GM21619 (cell line): ENCODE data around the gene PIK3CD.
"Not testable (repeated sequence)": the region's sequence is repeated elsewhere in the genome, so short reads cannot be mapped to it uniquely, and the experiment has no call there.

ENCODE experiments used
- ATAC-seq: cut with Tn5 transposase; IDR thresholded peaks from one replicate; pipeline ENCODE4 v1.9.1; 2021; ENCODE audit not compliant: unreplicated experiment

Gene PIK3CD

DNA sequence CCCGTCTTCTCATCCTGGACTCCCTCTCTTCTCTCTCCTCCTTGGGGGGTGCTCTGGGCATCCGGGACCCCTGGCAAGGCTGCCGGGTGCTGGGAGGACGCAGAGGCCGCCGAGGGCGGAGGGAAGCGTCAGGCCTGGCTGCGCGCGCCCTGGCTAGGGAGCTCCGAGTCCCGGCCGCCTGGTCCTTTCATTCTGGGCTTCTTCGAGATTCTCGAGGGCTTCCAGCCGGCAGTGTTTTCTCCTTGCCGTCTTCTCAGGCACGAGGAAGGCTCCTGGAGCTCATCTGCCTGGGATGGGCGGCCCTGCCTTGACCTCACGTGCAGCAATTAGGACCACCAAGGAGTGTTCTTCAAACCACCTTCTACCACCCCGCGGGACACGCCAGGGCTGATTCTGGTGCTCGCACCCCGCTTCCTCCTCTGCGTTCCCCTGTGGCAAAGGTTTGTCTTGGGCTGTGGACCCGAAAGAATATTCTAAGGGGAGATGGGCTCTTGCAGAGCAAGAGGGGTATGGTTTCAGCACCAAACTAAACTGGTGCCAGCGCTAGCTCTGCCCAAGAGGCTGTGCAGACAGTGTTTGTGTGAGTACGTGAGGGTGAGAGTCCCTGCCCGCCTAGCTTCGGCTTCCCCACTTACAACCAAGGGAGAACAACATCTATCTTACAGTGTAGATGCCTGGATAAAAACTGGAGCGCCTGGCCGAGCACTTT lies 36.5 kb downstream of the PIK3CD start:
- ATAC-seq, result peak; percentile 2

DNA sequence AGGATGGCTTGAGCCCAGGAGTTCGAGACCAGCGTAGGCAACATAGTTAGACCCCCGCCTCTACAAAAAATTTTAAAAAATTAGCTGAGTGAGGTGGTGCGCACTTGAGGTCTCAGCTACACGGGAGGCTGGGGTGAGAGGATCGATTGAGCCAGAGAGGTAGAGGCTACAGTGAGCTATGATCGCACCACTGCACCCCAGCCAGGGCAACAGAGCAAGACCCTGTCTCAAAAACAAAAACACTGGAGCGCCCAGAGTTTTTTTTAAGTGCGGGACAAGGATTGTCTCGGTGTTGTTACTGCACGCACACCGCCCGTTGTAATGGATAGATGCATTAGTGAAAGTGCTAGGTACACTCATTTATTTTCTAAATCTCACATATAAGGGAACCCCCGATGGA lies 37.1 kb downstream of the PIK3CD start:
- no peak for ATAC-seq

DNA sequence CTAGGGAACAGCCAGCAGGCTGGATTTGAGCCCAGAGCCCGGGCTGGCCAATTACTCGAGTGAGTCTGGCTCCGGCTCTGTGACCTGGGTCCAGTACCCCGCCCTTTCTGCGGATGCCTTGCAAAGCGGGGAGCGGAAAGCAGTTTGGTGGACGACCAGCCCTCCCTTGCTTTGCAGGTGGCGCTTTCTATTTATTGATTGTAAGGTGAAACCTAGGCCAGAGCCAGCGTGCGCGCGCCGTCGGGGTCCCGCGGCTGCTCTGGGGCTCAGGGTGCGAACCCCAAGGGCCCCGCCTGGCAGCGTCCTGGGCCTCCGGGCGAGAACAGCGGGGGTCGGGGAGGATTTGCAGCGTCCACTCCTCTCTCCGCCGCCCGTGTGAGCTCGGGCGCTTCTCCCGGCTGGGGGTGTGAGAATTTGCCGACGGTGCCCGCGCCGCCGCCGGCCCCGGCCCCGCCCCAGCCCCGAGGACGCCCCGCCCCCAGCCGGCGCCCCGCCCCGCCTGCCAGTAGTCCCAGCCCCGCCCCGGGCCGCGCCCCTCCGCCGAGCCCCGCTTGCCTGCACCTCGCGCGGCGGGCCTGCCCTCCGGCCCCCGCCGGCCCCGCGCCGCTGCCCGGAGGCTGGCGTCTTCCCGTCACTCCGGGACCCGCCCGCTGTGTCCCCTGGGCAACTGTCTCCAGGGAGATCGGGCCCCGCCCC lies 37.6 kb downstream of the PIK3CD start:
- peak; percentile 46 for ATAC-seq

DNA sequence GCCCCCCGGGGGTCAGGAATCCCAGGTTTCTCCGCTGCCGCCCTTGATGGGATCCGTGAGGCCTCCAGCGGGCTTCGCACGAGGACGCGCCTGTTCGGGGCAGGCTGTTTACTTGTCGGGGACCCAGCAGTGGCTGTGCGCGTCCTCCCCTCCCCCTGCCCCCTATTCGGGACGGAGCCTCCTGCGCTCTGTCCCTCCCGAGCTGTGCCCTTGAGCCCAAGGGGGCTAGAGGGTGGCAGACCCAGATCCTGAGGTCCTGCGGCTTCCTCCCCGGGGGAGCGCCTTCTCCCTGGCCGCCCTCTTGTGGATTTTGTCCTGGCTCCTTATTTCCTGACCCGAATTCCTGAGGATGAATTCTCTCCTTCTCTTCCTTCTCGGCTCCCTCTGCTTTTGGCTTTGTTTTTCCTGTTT lies 38.4 kb downstream of the PIK3CD start:
- ATAC-seq, result no peak

DNA sequence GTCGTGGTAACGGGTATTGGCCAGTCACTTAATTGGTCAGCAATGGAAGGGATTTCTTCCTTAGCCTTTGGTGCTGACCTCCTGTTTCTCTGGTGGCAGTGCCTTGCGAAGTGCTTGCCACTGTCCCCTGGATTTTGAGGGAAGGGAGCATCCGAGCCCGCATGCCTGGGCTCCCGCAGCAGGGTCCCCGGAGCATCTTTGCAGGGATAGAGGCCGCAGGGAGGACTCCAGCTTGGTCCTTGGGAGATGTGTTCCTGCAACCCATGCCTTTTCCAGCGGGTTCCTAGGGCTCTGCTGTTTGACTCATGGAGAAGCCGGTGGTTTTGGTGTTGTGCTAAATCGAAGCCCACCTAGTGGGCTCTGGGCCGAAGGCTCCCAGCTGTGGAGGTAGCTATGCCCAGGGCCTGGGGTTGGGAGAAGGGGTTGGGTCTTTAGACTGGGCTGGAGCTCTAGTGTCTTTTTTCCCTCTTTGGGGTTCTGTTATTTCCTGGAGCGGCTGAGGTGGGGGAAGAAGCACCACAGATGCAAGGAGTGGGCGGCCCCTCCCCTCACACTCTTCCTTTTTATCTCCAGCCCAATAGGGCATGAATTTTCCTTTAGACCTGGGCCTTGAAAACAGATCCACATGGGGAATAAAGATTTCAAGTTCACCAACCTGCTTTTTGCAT lies 39.0 kb downstream of the PIK3CD start:
- no peak for ATAC-seq

- ATAC-seq, result no peak
Observed at GRCh38 chr1:9691108-9691445, 39.5 kb downstream of the PIK3CD start.

GRCh38 chr1:9691691-9692090 lies 40.2 kb downstream of the PIK3CD start:
- no peak for ATAC-seq

- ATAC-seq, result no peak
Observed at GRCh38 chr1:9696793-9697192, 45.3 kb downstream of the PIK3CD start.

DNA sequence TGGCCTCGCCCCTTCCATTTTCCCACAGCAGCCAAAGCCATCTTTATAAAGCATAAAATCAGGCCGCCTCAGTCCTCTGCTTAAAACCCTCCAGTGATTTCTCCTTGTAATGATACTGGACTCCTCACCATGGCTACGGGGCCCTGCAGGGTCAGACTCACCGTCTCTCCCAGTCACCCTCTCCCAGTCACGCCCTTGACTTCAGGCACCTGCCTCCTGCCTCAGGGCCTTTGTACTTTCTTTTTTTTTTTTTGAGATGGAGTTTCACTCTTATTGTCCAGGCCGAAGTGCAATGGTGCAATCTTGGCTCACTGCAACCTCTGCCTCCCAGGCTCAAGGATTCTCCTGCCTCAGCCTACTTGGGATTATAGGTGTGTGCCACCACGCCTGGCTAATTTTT lies 47.8 kb downstream of the PIK3CD start:
- no peak for ATAC-seq

DNA sequence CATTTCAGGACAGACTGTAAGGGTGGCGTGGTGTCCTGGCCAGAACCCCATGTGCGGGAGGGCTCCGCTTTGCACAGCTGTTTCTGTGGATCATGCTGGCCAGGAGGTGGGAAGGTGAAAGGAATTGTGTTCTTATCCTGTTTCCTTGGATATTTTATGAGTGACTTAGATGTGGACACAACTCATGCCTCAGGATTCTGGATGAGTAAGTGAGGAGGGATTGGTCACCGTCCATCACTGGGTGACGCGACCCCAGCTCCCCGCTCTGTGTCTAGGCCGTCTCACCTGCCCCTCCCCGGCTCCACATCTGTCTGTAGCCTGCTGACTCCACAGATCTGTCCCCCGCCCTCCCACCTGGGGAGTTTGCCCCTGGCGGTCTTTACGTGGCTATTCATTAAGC lies 48.8 kb downstream of the PIK3CD start:
- no peak for ATAC-seq

GRCh38 chr1:9701665-9702064 lies 50.1 kb downstream of the PIK3CD start:
- ATAC-seq, result no peak

- no peak for ATAC-seq
Observed at GRCh38 chr1:9703165-9703509, 51.6 kb downstream of the PIK3CD start.

- no peak for ATAC-seq
Observed at GRCh38 chr1:9703681-9704080, 52.1 kb downstream of the PIK3CD start.

GRCh38 chr1:9705337-9706093 lies 54.0 kb downstream of the PIK3CD start:
- ATAC-seq, result no peak

GRCh38 chr1:9706178-9706577 lies 54.6 kb downstream of the PIK3CD start:
- ATAC-seq, result no peak

- ATAC-seq, result no peak
Observed at GRCh38 chr1:9710037-9710436, 58.5 kb downstream of the PIK3CD start.

GRCh38 chr1:9711466-9712020 lies 60.0 kb downstream of the PIK3CD start:
- no peak for ATAC-seq

GRCh38 chr1:9712767-9713166 lies 61.2 kb downstream of the PIK3CD start:
- ATAC-seq, result not testable (repeated sequence)

- ATAC-seq, result no peak
Observed at GRCh38 chr1:9714257-9714718, 62.8 kb downstream of the PIK3CD start.

GRCh38 chr1:9715536-9716226 lies 64.2 kb downstream of the PIK3CD start:
- no peak for ATAC-seq
